Suppressor macrophage treated with lipopolysaccharide for 4 hours (primary cell): ENCODE results near the gene RFXAP.

Experiments used
- DNase-seq: peaks from one replicate; pipeline ENCODE4 v3.0.0-alpha.2; 2020

RFXAP gene

DNA sequence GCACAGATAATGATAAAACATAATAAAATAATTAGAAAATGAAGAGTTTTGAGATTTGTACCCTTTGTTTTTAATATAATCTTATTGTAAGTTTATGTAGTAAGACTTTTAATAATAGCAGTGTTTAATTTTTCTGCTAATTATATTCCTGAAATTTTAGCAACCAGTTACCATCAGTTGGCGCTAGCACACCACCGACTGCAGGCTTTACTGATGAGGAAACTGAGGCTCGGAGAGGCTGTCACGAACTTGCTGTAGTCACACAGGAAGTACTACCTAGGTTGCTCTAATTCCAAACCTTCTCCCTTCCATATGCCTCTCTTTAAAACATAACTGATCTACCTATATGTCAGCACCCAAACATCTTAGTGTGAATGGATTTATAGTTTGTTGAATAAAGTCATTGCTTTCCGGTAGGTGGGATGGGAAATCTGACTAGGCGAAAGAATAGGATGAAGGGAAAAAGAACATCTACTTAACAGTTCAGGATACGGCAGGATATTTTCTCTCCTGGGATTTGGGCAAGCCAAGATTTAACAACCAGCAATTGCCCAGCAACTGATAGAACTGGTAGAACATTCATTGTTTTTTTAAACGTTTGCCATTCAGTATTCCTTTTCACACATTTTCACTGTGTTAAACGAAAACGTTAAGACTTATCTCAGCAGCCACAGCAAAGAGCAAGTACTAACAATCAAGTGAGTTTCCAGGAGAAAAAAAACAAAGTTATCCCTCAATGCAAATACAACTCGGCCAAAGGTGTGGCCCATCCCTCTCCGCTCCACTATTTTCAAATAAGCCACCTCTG, 822 bp upstream of the RFXAP start:
- DNase-seq = no peak

DNA sequence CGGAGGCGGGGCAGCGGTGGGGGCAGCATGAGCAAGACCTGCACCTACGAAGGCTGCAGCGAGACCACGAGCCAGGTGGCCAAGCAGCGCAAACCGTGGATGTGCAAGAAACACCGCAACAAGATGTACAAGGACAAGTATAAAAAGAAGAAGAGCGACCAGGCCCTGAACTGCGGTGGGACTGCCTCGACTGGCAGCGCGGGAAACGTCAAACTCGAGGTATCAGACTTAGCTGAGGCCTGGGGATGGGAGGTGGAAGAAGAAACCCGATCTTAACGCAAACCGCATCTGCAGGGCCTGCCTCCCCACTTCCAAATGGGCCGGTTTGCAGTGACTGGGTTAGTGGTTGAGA, 693 bp downstream of the RFXAP start:
- peak; percentile 9 for DNase-seq

DNA sequence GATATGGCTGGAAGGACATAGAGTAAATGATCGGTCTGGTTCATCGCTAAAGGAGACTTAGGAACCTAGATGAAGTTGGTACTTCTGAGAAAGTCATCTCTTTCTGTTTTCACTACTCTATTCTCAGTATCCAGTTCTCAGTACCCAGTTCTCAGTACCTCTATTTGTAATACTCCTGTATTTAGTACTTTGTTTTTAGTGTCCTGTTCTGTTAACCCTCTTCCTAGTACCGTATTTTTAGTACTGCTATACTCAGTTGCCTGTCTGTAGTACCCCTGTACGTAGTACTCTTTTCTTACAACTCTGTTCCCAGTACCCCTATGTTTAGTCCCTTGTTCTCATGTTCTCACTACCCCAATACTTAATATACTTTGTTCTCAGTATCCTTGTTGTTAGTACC, 1.2 kb downstream of the RFXAP start:
- no peak for DNase-seq

DNA sequence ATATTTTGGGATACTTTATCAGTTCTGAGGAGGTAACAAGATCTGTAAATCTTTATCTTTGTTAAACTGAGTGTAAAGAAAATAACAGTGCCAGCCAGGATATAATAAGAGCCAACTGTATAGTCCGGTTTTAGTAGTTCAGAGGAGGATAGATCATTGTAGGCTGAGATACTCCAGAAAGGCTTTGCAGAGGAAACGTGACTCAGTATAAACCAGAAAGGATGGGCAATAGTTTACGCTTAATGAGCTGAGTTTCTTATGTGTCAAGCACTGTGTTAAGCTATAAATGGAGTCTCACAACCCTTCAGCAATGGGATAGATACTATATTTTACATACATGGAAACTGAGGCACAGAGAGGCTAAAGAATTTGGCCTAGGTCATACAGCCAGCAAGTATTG, 3.8 kb downstream of the RFXAP start:
- DNase-seq = no peak

DNA sequence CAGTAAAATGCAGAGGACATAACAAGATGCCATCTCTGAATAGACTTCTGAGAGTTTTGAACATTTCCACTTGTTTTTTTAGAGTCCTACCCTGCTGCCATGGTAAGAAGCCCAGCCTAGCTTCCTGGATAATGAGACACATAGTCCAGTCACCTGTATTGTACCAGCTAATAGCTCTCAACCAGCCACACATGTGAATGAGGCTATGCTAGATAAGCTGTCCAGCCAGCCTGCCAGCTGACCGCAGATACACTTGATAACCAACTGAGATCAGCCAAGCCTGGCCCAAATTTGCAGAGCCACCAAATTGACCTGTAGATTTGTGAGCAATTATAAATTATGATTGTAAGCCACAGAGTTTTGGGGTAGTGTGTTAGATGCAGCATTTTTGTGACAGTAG, 10.7 kb downstream of the RFXAP start:
- no peak for DNase-seq

DNA sequence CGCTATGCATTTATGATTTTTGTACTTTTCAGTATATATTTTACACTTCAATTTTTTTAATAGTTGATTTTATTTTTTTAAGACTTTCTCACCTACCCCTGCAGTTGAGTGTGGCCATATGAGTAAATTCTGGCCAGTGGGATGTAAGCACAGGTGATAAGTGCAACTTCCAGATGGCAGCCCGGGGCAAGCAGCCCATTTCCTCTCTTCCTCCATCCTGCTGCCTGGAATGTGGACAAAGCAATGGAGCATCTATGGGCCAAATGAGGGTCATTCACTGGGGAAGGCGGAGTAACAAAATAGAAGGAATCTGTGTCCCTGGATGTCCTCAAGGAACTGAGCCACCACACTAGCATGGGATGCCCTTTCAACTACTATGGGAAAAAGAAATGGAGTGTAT, 12.3 kb downstream of the RFXAP start:
- DNase-seq = no peak

DNA sequence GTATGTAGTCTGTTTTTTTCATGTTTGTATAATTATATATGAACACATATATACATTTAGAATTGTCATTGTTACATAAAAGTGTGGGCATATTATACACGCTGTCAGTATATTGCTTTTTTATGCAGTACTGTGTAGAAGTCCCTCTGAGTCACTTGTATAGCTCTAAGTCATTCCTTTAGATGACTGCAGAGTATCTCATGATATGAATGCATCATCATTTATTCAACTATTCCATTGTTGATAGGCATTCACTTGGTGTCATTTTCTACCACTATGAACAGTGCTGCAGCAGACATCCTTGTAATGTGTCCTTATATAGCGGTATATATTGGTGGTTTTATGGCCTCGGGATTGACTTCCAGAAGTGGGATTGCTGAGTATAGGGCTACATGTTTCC, 15.3 kb downstream of the RFXAP start:
- DNase-seq = no peak

DNA sequence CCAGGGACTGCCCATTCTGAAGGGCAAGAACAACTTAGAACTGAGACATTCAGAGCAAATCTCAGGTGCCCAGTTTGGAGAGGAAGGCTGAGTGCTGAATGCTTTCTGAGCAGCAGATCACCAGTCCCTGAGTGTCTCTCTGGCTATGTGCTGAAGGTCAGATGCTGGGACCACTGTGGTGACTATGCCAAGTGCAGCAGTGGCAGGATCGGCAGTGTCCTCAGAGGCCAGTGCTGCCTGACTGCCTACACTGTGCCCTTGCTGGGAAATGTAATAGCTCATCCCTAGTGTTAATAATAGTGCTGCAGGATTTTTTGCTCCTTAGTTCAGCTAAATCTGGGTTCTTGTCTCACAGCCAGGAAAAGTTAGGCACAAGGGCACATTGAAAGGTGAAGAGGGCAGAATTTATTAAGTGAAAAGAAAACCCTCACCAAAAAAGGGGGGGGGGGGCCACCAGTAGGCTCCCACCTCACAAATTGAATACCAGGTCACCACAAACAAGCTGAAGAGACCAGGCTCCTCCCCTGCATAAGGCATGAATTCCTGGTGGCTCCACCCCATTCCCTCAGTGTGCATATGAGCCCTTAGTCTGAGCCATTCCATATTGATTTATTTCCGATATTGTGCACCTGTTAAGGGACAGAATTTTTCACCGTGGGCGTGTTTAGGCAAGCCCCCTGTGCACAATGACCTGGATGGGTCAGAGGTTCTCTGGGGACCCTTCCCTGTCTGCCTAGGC, 18.5 kb downstream of the RFXAP start:
- DNase-seq = no peak

DNA sequence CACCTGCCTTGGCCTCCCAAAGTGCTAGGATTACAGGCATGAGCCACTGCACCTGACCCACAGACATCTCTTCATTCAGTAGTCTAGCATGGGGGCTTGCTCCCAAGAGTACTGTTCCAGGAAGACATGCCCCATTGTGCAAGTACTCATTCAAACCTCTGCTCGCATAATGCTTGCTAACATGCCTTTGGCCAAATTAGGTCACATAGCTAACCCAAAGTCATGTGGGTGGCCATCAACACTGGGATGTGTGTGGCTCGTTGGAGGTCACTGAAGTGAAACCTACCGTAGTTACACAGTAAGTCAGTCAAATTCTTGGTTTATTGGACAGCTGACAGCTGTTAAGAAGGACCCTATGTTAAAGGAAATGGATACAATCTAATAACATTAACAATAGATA, 20.3 kb downstream of the RFXAP start:
- peak; percentile 11 for DNase-seq

DNA sequence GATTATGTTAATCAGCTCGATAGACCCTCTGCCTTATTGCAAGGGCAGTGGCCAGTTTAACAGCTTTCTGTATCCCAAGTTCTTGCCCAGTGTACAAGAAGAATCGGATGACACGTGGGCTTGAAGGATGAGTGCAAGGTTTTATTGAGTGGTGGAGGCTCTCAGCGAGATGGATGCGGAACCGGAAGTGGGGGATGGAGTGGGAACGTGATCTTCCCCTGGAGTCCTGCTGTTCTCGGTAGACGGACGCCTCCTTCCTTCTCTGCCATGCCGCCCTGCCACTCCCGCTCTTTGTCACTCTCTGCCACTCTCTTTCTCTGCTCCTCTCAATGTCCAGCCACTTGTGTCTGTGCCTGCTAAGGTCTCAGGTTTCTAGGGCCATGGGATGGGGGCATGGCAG, 21.0 kb downstream of the RFXAP start:
- no peak for DNase-seq

DNA sequence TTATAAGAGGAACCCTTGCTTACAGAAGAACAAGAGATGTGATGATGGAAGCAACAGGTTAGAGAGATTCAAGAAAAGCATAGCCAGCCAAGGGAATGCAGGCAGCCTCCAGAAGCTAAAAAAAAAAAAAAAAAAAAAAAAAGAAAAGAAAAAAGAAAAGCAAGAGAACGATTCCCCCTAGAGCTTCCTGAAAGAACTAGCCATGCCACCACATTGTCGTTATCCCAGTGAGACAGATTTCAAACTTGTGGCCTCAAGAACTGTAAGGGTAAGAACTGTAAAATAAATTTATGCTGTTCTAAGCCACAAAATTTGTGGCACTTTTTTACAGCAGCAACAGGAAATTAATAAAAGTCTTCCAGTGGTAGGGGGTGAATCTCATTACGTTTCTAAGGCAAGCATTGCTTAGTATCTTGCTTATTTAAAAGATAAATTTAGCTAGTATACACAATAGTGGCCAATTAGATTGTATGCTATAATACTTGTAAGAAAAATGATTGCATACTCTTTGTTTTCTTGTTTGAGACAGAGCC, 21.8 kb downstream of the RFXAP start:
- no peak for DNase-seq

DNA sequence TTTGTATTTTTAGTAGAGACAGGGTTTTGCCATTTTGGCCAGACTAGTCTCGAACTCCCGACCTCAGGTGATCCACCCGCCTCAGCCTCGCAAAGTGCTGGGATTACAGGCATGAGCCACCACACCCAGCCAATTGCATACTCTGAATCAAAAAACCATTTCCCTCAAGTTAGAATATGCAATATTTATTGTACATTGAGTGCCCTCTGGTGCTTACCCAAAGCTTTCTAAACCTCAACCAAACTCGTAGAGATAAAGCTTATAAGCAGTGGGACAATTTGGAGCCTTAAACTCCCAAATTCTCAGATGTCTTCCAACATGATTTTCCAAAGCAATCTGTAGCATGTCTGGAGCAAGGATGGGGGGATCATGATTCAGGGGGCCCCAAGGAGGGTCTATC, 22.4 kb downstream of the RFXAP start:
- no peak for DNase-seq

DNA sequence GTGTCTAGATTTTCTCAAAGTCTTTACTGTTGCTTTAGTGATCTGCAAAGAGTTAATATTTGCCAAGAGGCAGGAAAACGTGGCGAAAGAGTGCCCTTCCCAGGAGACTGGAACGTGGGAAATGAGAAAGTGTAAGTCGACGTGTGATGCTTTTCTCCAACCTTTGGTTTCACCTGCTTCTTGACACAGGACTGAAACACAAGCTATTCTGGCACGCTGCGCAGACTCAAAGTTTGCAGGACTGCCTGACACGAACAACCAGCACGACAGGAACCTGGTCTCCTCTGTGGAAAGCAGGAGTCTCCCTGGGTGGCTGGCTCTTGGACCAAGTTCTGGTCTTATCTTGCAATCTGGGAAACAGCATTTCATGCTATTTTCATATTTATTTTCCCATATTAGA, 28.6 kb downstream of the RFXAP start:
- DNase-seq = no peak

DNA sequence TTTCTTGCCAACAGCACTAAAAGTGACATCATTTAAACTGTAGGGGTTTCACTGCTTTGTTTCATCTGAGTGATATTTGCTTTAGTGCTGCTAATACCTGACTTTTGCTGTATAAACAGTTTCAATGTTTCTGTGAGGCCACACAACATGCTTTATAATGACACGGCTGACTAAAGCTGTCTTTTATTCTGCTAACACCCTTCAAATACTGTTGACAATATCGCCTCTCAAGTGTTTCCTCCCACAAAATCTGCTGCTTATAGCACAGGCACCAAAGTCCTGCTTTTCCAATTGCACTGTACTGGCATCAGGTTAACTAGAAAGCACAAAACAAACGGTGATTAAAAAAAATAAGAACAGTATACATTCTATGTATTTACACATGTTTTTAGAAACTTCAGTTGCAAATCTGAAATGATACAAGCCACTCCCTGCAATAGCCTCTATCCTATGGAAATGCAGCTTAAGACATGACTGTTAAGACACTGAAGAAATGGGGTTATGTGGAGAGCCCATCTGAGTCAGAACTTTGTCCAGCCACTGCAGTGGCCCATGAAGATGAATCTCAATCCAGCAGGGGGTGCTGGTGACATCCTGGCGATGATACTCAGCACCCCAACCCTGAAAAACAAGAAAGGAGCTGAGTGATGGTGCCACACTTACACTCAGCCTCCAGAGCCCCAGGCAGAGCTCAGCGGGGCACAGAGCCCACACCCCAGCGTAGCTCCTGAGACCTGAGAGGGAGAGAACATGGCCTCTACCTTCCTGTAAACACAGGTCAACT, 29.4 kb downstream of the RFXAP start:
- DNase-seq = no peak

DNA sequence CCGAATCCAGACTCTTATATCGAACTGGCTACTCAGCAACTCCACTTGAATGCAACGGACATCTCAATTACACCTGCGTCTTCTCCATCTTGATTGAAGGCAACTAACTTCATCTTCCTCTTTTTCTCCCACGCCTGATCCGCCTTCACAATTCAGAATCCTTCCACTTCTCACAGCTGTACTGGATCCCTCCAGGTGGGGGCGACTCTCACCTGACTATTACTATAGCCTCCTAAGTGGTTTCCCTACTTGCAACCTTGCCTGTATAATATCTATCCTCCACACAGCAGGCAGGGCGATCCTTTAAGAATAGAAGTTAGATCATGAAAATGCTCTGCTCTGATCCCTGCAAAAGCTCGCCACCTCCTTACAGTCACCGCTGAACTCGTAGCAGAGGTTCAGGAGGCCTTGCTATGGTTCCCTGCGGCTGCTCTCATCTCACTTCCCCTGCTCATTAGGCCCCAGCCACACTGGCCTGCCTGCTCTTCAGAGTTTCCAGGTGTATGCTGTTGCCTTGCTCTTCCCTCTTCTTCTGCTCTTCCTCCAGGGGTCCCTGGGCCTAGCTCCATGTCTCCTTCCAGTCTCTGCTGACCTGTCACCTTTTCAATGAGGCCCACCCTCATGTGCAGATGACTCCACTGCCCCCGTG, 31.9 kb downstream of the RFXAP start:
- DNase-seq = peak; percentile 25

DNA sequence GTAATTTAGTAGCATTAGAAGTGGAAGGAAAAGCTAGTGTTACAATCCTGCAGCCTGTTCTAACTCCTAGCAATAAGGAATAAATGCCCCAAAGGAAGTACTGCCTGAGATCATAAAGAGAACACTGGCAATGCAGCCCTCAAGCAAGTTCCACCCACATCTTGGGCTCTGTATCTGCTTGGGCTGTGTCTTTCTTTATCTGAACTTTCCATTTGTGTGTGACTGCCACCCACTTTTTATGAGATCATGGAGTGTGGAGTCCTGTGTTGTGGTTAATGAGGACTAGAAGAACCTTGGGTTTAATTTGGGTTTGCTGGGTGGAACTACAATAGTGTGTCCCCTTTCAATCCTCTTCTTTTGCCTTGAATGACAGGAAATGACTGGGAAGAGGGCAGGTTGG, 38.2 kb downstream of the RFXAP start:
- peak; percentile 45 for DNase-seq

DNA sequence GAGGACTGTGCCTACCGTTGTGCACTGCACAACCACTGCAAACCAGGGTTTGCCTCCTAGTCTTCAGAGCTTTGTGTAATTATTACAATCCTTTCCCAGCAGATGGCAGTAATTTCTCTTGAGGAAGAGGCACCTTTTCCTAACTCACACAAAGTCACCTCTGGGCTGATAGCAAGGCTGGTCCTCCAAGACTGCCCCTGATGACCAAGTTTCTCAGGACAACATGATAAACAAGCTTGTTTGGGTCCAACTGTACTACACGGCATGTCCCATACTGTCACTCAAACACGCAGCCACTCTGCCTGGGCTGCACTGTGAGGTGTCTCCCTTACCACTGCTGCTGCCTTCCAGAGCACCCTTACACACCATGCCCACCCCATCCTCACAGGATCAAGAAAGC, 39.3 kb downstream of the RFXAP start:
- DNase-seq = peak; percentile 48

DNA sequence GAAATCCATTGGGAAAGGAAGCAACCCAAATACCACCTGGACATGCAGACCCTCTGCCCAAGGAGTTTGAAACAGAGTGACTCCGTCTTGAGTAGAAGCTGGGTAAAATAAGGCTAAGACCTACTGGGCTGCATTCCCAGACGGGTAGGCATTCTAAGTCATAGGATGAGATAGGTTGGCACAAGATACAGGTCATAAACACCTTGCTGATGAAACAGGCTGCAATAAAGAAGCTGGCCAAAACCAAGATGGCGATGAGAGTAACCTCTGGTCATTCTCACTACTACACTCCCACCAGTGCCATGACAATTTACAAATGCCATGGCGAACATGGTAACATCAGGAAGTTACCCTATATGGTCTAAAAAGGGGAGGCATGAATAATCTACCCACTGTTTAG, 40.2 kb downstream of the RFXAP start:
- no peak for DNase-seq

DNA sequence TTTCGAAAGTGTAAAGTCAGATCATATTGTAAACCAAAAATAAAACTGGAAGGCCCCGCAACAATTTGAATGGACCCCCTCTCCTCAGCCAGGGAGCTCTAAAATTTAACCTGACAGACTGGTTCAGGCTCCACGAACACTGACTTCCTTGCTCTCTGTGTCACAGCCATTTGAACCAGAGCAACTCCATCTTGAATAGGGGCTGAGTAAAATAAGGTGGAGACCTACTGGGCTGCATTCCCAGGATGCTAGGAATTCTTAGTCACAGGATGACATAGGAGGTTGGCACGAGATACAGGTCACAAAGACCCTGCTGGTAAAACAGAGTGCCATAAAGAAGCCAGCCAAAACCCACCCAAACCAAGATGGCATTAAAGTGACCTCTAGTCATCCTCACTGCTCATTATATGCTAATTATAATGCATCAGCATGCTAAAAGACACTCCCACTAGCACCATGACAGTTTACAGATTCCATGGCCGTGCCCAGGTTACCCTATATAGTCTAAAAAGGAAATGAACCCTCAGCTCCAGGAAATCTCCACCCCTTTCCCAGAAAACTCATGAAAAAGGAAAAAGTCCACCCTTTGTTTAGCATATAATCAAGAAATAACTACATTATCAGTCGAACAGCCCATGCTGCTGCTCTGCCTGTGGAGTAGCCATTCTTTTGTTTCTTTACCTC, 43.1 kb downstream of the RFXAP start:
- no peak for DNase-seq

DNA sequence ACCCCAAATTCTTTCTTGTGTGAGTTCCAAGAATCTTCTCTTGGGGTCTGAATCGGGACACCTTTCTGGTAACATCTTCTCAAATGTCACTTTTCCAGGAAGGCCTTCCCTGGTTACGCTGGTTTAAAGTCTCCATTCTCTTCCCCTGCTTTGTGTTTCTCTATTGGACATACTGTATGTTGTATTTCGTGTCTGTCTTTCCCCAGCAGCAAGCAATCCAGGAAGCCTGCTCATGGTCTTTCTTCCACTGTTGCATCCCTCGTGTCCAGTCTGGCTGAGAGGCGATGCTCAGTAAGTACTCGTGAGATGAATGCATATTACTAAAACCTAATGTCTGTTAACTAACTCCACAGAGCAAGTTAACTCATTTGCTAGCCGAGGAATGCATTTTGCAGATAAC, 43.7 kb downstream of the RFXAP start:
- no peak for DNase-seq

DNA sequence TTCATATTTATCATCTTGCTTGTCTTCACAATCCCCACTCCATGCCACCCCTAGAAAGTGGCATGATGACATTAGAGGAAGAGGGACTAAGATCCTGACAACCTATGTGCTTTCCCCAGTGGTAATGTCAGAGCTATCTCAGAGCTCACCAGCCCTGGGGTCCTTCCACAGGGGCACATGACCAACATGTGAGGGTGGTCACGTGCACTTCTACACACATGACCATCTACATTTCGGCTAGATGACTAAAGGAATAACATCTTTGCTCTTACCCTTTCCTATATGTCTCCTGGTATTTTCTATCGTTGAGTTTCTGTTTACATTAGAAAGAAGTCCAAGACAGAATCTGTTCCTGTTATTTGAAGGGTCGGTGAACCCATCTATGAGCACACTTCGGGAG, 46.2 kb downstream of the RFXAP start:
- no peak for DNase-seq

DNA sequence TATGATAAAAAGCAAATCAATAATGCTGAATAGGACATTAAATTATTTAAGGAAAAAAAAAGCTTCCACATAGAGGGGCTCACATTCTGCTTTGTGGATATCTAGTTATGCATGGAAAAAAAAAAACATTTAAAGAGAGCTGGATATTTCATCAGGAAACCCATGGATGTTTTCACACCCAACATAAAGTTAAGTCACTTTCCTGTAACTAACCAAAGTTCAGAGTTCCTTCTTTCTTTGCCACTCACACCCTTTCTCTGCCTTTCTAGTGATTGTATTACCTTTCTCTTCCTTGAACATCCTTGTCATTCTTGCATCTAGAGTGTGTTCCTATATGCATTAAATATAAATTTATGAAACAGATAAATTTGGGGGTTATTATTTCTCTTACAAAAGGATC, 47.2 kb downstream of the RFXAP start:
- no peak for DNase-seq
